ENCODE data around the gene ERCC2.
"Not testable (repeated sequence)": the region's sequence is repeated elsewhere in the genome, so short reads cannot be mapped to it uniquely, and the experiment has no call there.

The ERCC2 gene

DNA sequence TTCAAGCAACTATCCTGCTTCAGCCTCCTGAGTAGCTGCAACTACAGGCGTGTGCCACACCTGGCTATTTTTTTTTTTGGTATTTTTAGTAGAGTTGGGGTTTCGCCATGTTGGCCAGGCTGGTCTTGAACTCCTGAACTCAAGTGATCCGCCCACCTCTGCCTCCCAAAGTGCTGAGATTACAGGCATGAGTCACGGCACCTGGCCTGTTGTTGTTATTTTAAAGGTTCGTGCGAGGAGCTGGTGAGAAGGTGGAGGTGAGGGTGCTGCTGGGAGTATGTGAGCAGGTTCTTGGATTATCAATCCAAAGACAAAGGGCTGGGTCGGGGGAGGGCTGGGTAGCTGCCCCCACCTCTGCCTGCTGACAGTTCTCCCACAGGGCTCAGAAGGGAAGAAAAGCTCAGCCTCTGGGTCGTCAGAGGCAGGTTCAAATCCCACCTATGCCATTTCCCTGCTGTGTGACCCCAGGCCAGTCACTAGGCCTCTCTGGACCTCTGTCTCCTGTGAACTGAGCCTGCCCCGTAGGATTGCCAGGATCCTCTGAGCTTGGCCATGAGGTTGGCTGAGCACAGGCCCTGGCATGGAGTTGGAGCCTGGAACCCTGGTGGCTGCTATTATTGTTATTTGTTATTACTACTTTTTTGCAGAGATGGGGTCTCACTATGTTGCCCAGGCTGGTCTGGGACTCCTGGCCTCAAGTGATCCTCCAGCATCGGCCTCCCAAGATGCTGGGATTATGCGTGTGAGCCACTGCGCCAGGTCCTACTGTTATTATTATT lies 49.2 kb downstream of the ERCC2 start:
- DNase-seq (ENCODE audit: low read depth): no peak
- in situ Hi-C loops (cut with HindIII; ENCODE audit: low sequenced_read_pairs): no loop called here
- no peak overlapping the region for H3K4me3 ChIP-seq (ENCODE audit: low read depth, low read length)
- TF ChIP-seq, protein P1, sequence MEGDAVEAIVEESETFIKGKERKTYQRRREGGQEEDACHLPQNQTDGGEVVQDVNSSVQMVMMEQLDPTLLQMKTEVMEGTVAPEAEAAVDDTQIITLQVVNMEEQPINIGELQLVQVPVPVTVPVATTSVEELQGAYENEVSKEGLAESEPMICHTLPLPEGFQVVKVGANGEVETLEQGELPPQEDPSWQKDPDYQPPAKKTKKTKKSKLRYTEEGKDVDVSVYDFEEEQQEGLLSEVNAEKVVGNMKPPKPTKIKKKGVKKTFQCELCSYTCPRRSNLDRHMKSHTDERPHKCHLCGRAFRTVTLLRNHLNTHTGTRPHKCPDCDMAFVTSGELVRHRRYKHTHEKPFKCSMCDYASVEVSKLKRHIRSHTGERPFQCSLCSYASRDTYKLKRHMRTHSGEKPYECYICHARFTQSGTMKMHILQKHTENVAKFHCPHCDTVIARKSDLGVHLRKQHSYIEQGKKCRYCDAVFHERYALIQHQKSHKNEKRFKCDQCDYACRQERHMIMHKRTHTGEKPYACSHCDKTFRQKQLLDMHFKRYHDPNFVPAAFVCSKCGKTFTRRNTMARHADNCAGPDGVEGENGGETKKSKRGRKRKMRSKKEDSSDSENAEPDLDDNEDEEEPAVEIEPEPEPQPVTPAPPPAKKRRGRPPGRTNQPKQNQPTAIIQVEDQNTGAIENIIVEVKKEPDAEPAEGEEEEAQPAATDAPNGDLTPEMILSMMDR (IDR thresholded peaks at IDR 0.05; ENCODE audit: low read depth, low read length, missing control alignments): no peak

GRCh38 chr19:45315304-45315703 lies 55.1 kb downstream of the ERCC2 start:
- TF ChIP-seq, protein P1 (IDR thresholded peaks at IDR 0.05; ENCODE audit: low read depth, low read length, missing control alignments): no peak
- H3K4me3 ChIP-seq (ENCODE audit: low read depth, low read length): no peak overlapping the region
- in situ Hi-C loops (cut with HindIII; ENCODE audit: low sequenced_read_pairs): no loop called here
- no peak for DNase-seq (ENCODE audit: low read depth)

DNA sequence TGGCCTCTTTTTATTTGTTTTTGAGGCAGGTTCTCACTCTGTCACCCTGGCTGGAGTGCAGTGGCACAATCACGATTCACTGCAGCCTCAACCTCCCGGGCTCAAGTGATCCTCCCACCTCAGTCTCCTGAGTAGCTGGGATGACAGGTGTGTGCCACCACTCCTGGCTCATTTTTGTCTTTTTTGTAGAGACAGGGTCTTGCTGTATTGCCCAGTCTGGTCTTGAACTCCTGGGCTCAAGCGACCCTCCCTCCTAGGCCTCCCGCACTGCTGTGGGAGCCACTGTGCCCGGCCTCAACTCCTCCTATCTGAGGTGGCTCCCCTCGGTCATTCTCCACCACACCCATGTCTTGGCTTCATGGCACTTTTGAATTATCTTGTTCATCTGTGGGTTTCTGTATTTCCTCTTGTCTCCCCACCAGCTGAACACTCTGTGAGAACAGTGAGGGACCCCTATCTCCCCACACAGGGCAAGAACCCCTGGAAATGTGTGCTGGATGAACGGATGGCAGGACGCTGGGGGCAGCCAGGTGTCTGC lies 55.6 kb downstream of the ERCC2 start:
- TF ChIP-seq, protein P1 (IDR thresholded peaks at IDR 0.05; ENCODE audit: low read depth, low read length, missing control alignments): no peak
- no peak for DNase-seq (ENCODE audit: low read depth)
- H3K4me3 ChIP-seq (ENCODE audit: low read depth, low read length): no peak overlapping the region
- in situ Hi-C loops (cut with HindIII; ENCODE audit: low sequenced_read_pairs): no loop called here

DNA sequence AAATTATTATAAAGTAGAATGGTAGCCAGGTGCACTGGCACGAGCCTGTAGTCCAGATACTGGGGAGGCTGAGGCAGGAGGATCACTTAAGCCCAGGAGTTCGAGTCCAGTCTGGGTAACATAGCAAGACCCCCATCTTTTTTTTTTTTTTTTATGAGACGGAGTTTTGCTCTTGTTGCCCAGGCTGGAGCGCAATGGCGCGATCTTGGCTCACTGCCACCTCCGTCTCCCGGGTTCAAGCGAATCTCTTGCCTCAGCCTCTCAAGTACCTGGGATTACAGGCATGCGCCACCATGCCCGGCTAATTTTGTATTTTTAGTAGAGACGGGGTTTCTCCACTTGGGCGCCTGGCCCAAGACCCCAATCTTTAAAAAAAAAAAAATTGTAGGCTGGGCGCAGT lies 58.1 kb downstream of the ERCC2 start:
- H3K4me3 ChIP-seq (ENCODE audit: low read depth, low read length); in situ Hi-C loops (cut with HindIII; ENCODE audit: low sequenced_read_pairs); DNase-seq (ENCODE audit: low read depth): not testable (repeated sequence)

DNA sequence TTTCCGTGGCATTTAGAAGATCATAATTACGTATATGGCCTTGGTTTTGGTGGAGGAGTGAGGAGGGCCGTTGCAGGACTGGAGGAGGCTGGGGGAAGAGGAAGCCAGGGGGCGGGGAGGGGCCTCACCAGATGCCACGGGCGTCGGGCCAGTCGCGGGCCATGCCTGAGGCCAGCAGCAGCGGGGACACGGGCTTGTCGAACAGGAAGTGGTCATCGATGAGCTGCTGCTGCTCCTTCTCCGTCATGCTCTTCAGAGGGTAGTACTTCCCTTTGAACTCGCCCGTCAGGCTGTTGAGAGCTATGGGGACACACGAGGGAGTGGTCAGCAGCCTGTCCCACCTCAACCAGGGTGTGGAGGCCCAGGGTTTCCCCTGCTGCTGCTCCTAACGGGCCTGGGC lies 58.8 kb downstream of the ERCC2 start:
- TF ChIP-seq, protein P1 (IDR thresholded peaks at IDR 0.05; ENCODE audit: low read depth, low read length, missing control alignments): no peak
- DNase-seq (ENCODE audit: low read depth): no peak
- in situ Hi-C loops (cut with HindIII; ENCODE audit: low sequenced_read_pairs): no loop called here
- no peak overlapping the region for H3K4me3 ChIP-seq (ENCODE audit: low read depth, low read length)

DNA sequence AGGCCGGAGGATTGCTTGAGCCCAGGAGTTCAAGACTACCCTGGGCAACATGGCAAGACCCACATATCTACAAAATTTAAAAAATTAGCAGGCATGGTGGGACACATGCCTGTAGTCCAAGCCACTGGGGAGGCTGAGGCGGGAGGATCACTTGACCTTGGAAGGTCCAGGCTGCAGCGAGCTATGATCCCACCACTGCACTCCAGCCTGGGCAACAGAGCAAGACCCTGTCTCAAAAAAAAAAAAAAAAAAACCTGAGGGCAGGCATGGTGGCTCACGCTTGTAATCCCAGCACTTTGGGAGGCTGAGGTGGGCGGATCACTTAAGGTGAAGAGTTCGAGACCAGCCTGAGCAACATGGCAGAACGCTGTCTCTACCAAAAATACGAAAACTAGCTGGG lies 61.1 kb downstream of the ERCC2 start:
- in situ Hi-C loops (cut with HindIII; ENCODE audit: low sequenced_read_pairs); H3K4me3 ChIP-seq (ENCODE audit: low read depth, low read length); DNase-seq (ENCODE audit: low read depth): not testable (repeated sequence)

DNA sequence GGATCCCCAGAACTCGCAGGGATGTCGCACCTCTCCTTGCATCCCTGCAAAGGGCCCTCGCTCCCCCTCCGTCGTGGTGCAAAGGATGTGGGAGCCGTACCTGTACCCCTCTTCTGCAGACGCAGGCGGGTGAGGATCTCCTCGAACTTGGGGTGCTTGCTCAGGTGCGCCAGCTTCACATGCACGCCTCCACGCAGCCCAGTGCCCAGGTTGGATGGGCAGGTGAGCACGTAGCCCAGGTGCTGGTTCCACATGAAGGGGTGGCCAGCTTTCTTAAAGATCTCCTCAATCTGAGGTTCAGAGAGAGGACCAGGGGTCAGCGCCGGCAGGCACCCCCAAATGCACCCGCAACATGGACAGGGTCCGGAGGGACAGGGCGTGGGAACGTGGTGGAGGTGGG lies 63.0 kb downstream of the ERCC2 start:
- in situ Hi-C loops (cut with HindIII; ENCODE audit: low sequenced_read_pairs): no loop called here
- no peak for DNase-seq (ENCODE audit: low read depth)
- H3K4me3 ChIP-seq (ENCODE audit: low read depth, low read length): no peak overlapping the region
- TF ChIP-seq, protein P1 (IDR thresholded peaks at IDR 0.05; ENCODE audit: low read depth, low read length, missing control alignments): no peak
